Lung (tissue), 12 donors: ENCODE results near the gene TAF11L6. TPM values are rescaled to one million over a fixed set of nuclear protein-coding genes. Genes with fewer than 3 reads are reported as not detected.
"Not testable (repeated sequence)": the region's sequence is repeated elsewhere in the genome, so short reads cannot be mapped to it uniquely, and the experiment has no call there.

Source experiments
- ATAC-seq: fragments of 200-7000 bp; cut with Tn5 transposase; one replicate; pipeline ENCODE4 v1.9.1; 2020; ENCODE audit warnings: moderate number of reproducible peaks; ENCODE audit not compliant: insufficient read depth, low FRiP score
- DNase-seq, 3 donors: peaks; one replicate each; pipeline ENCODE4 v3.0.0-alpha.2; 2013 to 2017
- H3K27ac ChIP-seq, 2 donors: one replicate each; pipeline ENCODE4 v1.5.1; 2013; ENCODE audit warnings: mild to moderate bottlenecking in 2 of 2, moderate library complexity in 2 of 2, control low read depth in 1 of 2, inconsistent platforms in 1 of 2, low read depth in 1 of 2, low read length in 1 of 2
- H3K27me3 ChIP-seq, 3 donors: one replicate each; pipeline ENCODE4 v1.5.1; 2013; ENCODE audit warnings: low read length in 2 of 3; ENCODE audit not compliant: control insufficient read depth in 3 of 3, insufficient read depth in 3 of 3
- H3K36me3 ChIP-seq, 4 donors: one replicate each; pipeline ENCODE4 v1.5.1; 2013; ENCODE audit warnings: low read length in 4 of 4, mild to moderate bottlenecking in 1 of 4, moderate library complexity in 1 of 4; ENCODE audit not compliant: control insufficient read depth in 4 of 4, insufficient read depth in 4 of 4
- H3K4me1 ChIP-seq, 5 donors: one replicate each; pipeline ENCODE4 v1.5.1; 2013; ENCODE audit warnings: low read length in 5 of 5, mild to moderate bottlenecking in 2 of 5, moderate library complexity in 1 of 5; ENCODE audit not compliant: control insufficient read depth in 5 of 5, insufficient read depth in 5 of 5
- H3K4me3 ChIP-seq: one replicate; pipeline ENCODE4 v1.5.1; 2013; ENCODE audit warnings: mild to moderate bottlenecking, control low read depth, moderate library complexity
- H3K9ac ChIP-seq, 2 donors: one replicate each; pipeline ENCODE4 v1.5.1; 2013; ENCODE audit warnings: low read length in 2 of 2, control low read depth in 1 of 2; ENCODE audit not compliant: insufficient read depth in 1 of 2
- H3K9me3 ChIP-seq, 4 donors: one replicate each; pipeline ENCODE4 v1.5.1; 2013; ENCODE audit warnings: low read length in 3 of 4, mild to moderate bottlenecking in 1 of 4, moderate library complexity in 1 of 4; ENCODE audit not compliant: control insufficient read depth in 4 of 4, insufficient read depth in 3 of 4
- CTCF ChIP-seq: IDR thresholded peaks from 2 replicates; pipeline ENCODE4 v1.5.1; 2012; ENCODE audit warnings: mild to moderate bottlenecking; ENCODE audit errors: control extremely low read depth, extremely low read depth
- WGBS, 2 donors: extraction: QIAGEN DNeasy Blood & Tissue Kit; methylation state at CpG; one replicate each; pipeline ENCODE4 v1.1.7; 2013; 5-methylcytosine and 5-hydroxymethylcytosine counted together
- polyA plus RNA-seq, 2 donors: library from polyadenylated mRNA; stranded (reverse); fragments of 200-250 nt; gene quantifications; one replicate each; pipeline ENCODE4 v1.2.1, GENCODE V29; 2013
- total RNA-seq, 2 donors: library from RNA; depleted of rRNA in 1 of 2; stranded (reverse); fragments of >200 nt in 1 of 2; gene quantifications; one replicate each; pipeline ENCODE4 v1.2.1, GENCODE V29; 2014 to 2021
- donor health status: control.
- donor health status: control.
- donor health status: Bipolar disorder and iron deficiency.
- donor health status: healthy.
- donor health status: DM: yes; HTN: yes; CAD: no.

The TAF11L6 gene
- total and polyA plus RNA-seq, 4 donors = not detected

DNA sequence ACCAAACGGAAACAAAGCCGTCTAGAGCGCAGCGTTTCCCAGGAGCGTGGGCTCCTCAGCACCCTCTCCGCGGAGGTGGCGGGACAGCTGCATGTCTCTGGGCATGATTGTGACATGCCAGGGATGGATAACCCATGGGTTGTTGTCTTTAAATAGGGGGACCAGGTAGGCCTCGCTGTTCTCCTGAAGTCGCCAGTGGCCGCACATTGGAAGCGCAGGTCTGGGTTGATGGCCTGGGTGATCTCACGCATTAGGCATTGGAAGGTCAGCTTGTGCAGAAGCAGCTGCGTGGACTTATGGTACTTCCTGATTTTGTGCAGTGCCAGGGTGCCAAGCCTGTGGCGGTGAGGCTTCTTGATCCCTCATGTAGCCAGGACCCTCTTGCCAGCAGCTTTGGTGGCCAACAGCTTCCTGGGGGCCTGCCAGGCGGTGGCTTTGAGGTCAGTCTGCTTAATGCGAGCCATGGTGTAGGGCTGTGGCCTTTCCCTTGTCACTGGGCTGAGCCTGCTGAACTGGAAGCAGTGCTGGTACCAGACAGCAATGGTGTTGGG lies 16.6 kb upstream of the TAF11L6 start:
- Histone ChIP-seq H3K4me3 (no peak overlapping the region), H3K27me3 (no peaks in the 10 kb centered on the region), H3K27ac (no peak overlapping the region), H3K9me3 (no peaks in the 10 kb centered on the region), H3K9ac (no peak overlapping the region), H3K36me3 (no peaks in the 10 kb centered on the region), H3K4me1 (no peaks in the 10 kb centered on the region)
- TF ChIP-seq CTCF = no peak
- no peak for ATAC-seq
- no peak for DNase-seq
- WGBS, 2 donors = 92 to 93% methylated on average over 17 of the region's 17 CpGs

GRCh38 chr5:17517526-17517925 lies 10.9 kb upstream of the TAF11L6 start:
- H3K9me3 ChIP-seq, H3K4me3 ChIP-seq, H3K27me3 ChIP-seq, DNase-seq, H3K36me3 ChIP-seq, ATAC-seq, H3K9ac ChIP-seq, H3K4me1 ChIP-seq, H3K27ac ChIP-seq: not testable (repeated sequence)
- 84 to 86% methylated on average over 8 to 9 of the region's 12 CpGs for WGBS, 2 donors

- DNase-seq, H3K27me3 ChIP-seq, H3K9ac ChIP-seq, H3K4me1 ChIP-seq, H3K4me3 ChIP-seq, H3K27ac ChIP-seq, ATAC-seq, H3K36me3 ChIP-seq, H3K9me3 ChIP-seq: not testable (repeated sequence)
- WGBS, 2 donors = no CpG with 5 or more reads among the region's 15 CpGs
Measured at GRCh38 chr5:17518067-17518466, 10.4 kb upstream of the TAF11L6 start, which contains the start of gene TAF11L3. Gene TAF11L3 (plus strand): TSS chr5:17518367.

DNA sequence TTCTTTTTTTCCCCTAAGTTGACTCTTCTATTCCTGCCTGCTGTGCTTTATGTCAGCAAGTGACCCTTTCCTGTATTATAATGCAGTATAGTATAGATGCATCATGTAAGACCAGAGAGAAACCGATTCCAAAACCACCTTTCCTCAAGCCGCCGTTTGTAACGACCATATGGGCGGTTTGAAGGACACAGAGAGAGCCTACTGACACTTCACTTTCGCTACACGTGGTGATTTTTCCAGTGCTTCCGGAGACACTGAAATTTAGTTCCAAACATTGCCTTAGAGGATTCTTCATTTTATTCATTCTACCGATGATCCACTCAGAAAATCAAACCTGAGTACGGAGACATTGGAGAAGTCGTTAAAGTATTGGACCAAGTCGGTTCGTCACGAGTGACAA lies 9.0 kb upstream of the TAF11L6 start:
- DNase-seq, H3K27ac ChIP-seq, H3K9me3 ChIP-seq, H3K36me3 ChIP-seq, H3K4me1 ChIP-seq, H3K4me3 ChIP-seq, ATAC-seq, H3K9ac ChIP-seq, H3K27me3 ChIP-seq: not testable (repeated sequence)
- 91 to 96% methylated on average over 8 of the region's 14 CpGs for WGBS, 2 donors

- not testable (repeated sequence) for H3K27ac ChIP-seq, H3K9me3 ChIP-seq, H3K36me3 ChIP-seq, DNase-seq, H3K4me1 ChIP-seq, H3K9ac ChIP-seq, H3K4me3 ChIP-seq, H3K27me3 ChIP-seq, ATAC-seq
- WGBS, 2 donors = no CpG with 5 or more reads among the region's 15 CpGs
Measured at GRCh38 chr5:17521501-17521900, 7.0 kb upstream of the TAF11L6 start, which contains the start of gene TAF11L4. Gene TAF11L4 (plus strand): TSS chr5:17521801.

DNA sequence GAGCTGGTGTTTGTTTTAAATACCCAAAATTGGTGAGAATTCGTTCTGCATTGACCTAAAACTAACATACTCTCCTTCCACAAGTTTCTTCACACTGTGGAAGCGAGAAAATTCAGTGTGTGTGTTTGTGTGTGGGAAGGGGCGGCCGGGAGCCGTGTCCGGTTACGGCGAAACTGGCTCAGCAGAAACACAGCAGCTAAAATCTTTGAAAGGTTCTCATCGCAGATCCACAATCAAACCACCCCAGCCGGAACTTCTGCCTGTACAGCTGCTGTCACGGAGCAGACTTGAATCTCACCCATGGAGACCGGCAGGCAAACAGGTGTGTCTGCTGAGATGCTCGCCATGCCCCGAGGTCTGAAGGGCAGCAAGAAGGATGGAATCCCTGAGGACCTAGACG lies 3.5 kb upstream of the TAF11L6 start, which contains the start of gene TAF11L5:
TAF11L5 (plus strand) TSS at position 301 of the 400 bp plus-strand sequence.
- H3K9me3 ChIP-seq, DNase-seq, H3K36me3 ChIP-seq, H3K4me3 ChIP-seq, H3K4me1 ChIP-seq, H3K27me3 ChIP-seq, H3K27ac ChIP-seq, ATAC-seq, H3K9ac ChIP-seq: not testable (repeated sequence)
- WGBS, 2 donors = no CpG with 5 or more reads among the region's 15 CpGs

DNA sequence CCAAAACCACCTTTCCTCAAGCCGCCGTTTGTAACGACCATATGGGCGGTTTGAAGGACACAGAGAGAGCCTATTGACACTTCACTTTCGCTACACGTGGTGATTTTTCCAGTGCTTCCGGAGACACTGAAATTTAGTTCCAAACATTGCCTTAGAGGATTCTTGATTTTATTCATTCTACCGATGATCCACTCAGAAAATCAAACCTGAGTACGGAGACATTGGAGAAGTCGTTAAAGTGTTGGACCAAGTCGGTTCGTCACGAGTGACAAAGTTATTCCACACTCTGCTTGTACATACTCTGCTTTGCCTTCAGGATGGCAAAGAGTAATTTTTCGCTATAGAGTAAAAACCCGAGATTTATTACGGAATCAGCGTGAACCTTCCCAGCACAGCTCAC lies 2.0 kb upstream of the TAF11L6 start:
- H3K36me3 ChIP-seq, DNase-seq, H3K4me3 ChIP-seq, H3K27ac ChIP-seq, H3K9me3 ChIP-seq, H3K9ac ChIP-seq, ATAC-seq, H3K27me3 ChIP-seq, H3K4me1 ChIP-seq: not testable (repeated sequence)
- 93 to 96% methylated on average over 9 of the region's 17 CpGs for WGBS, 2 donors
